IMR-90 (cell line): ENCODE data around the gene FAM216B. TPM values are rescaled to one million over a fixed set of nuclear protein-coding genes. Genes with fewer than 3 reads are reported as not detected.

ENCODE experiments used
- ATAC-seq: fragments of 200-7000 bp; cut with Tn5 transposase; 2 replicates; pipeline ENCODE4 v1.9.1; 2020; ENCODE audit warnings: low read depth, mild to moderate bottlenecking, moderate library complexity
- BruUV-seq: library from RNA; stranded (reverse); fragments of 400-500 nt; replicated peaks from 2 replicates; lab custom pipeline; 2021; lab: Mats Ljungman, UMichigan
- CTCF ChIA-PET: fragments of 300-600 bp; formaldehyde crosslinking; extraction: SDS; loops from one replicate; lab custom pipeline; 2021; ENCODE audit warnings: antibody characterized with exemption; lab: Yijun Ruan, JAX
- POLR2A ChIA-PET: fragments of 300-600 bp; sonication (Branson Sonifier 250); formaldehyde crosslinking; loops from one replicate; lab custom pipeline; 2022; ENCODE audit warnings: antibody characterized with exemption; ENCODE audit not compliant: unreplicated experiment; lab: Charles Lee
- DNase-seq: peaks from one replicate; pipeline ENCODE4 v3.0.0; 2013
- H2AFZ ChIP-seq: replicated peaks from 2 replicates; pipeline ENCODE3; 2013; ENCODE audit warnings: low read length, mild to moderate bottlenecking; ENCODE audit not compliant: poor library complexity
- H2AK5ac ChIP-seq: 2 replicates; pipeline ENCODE4 v1.6.1; 2013; ENCODE audit warnings: low read depth, low read length, inconsistent platforms
- H2AK9ac ChIP-seq: replicated peaks from 2 replicates; pipeline ENCODE3; 2013; ENCODE audit warnings: mild to moderate bottlenecking, low read depth, low read length, moderate library complexity; ENCODE audit not compliant: poor library complexity
- H2BK120ac ChIP-seq: 2 replicates; pipeline ENCODE4 v1.6.1; 2013; ENCODE audit warnings: low read depth, low read length, inconsistent platforms
- H2BK15ac ChIP-seq: 3 replicates; pipeline ENCODE4 v1.6.1; 2013; ENCODE audit warnings: low read depth, low read length, inconsistent platforms
- H2BK20ac ChIP-seq: 2 replicates; pipeline ENCODE4 v1.6.1; 2013; ENCODE audit warnings: low read depth, mild to moderate bottlenecking, inconsistent platforms, low read length, moderate library complexity
- H2BK5ac ChIP-seq: 2 replicates; pipeline ENCODE4 v1.6.1; 2013; ENCODE audit warnings: mild to moderate bottlenecking, low read depth, low read length, inconsistent platforms; ENCODE audit not compliant: poor library complexity, severe bottlenecking
- H3K14ac ChIP-seq: replicated peaks from 2 replicates; pipeline ENCODE4 v1.6.1; 2013; ENCODE audit warnings: low read depth, low read length, inconsistent platforms
- H3K18ac ChIP-seq: 2 replicates; pipeline ENCODE4 v1.6.1; 2013; ENCODE audit warnings: low read depth, low read length, control low read depth
- H3K23ac ChIP-seq: 2 replicates; pipeline ENCODE4 v1.6.1; 2013; ENCODE audit warnings: low read depth, low read length, inconsistent platforms
- H3K27ac ChIP-seq: 2 replicates; pipeline ENCODE4 v1.5.1; 2013; ENCODE audit warnings: mild to moderate bottlenecking, control low read depth, low read length; ENCODE audit not compliant: insufficient read depth
- H3K27me3 ChIP-seq: 2 replicates; pipeline ENCODE4 v1.6.1; 2013; ENCODE audit warnings: low read length; ENCODE audit not compliant: control insufficient read depth, insufficient read depth
- H3K36me3 ChIP-seq: 2 replicates; pipeline ENCODE4 v1.6.1; 2013; ENCODE audit warnings: low read length, mixed read lengths; ENCODE audit not compliant: control insufficient read depth, insufficient read depth
- H3K4ac ChIP-seq: 2 replicates; pipeline ENCODE4 v1.6.1; 2013; ENCODE audit warnings: low read depth, low read length, inconsistent platforms
- H3K4me1 ChIP-seq: 2 replicates; pipeline ENCODE4 v1.6.1; 2013; ENCODE audit warnings: low read length, mixed read lengths; ENCODE audit not compliant: control insufficient read depth, insufficient read depth
- H3K4me2 ChIP-seq: 2 replicates; pipeline ENCODE4 v1.6.1; 2013; ENCODE audit warnings: low read depth, mild to moderate bottlenecking, control low read depth, low read length, moderate library complexity
- H3K4me3 ChIP-seq: 2 replicates; pipeline ENCODE4 v1.5.1; 2013; ENCODE audit warnings: low read depth, mild to moderate bottlenecking, control low read depth, low read length, moderate library complexity; ENCODE audit not compliant: insufficient read depth
- H3K56ac ChIP-seq: 2 replicates; pipeline ENCODE4 v1.6.1; 2013; ENCODE audit warnings: low read length, inconsistent platforms; ENCODE audit not compliant: insufficient read depth; ENCODE audit errors: extremely low read depth
- H3K79me1 ChIP-seq, 2 experiments: 2 replicates each; pipeline ENCODE4 v1.6.1; 2013; ENCODE audit warnings: low read length in 2 of 2, inconsistent platforms in 1 of 2, low read depth in 1 of 2
- H3K9ac ChIP-seq: 2 replicates; pipeline ENCODE4 v1.6.1; 2013; ENCODE audit warnings: low read depth, low read length, control low read depth
- H3K9me1 ChIP-seq: 2 replicates; pipeline ENCODE4 v1.6.1; 2013; ENCODE audit warnings: low read length, inconsistent platforms; ENCODE audit not compliant: insufficient read depth
- H3K9me3 ChIP-seq: 2 replicates; pipeline ENCODE4 v1.6.1; 2013; ENCODE audit warnings: low read length; ENCODE audit not compliant: control insufficient read depth, insufficient read depth
- H4K20me1 ChIP-seq: 2 replicates; pipeline ENCODE4 v1.6.1; 2013; ENCODE audit warnings: low read length, inconsistent platforms; ENCODE audit not compliant: insufficient read depth
- H4K5ac ChIP-seq: 2 replicates; pipeline ENCODE4 v1.6.1; 2013; ENCODE audit warnings: mild to moderate bottlenecking, low read depth, low read length, control low read depth
- H4K8ac ChIP-seq, 2 experiments: 2 replicates each; pipeline ENCODE4 v1.6.1; 2013; ENCODE audit warnings: low read depth in 2 of 2, low read length in 2 of 2, control low read depth in 1 of 2, inconsistent platforms in 1 of 2
- H4K91ac ChIP-seq: 2 replicates; pipeline ENCODE4 v1.6.1; 2013; ENCODE audit warnings: low read depth, low read length, inconsistent platforms; ENCODE audit not compliant: insufficient read depth
- MAFK ChIP-seq: IDR thresholded peaks from 2 replicates; pipeline ENCODE4 v1.6.1; 2012; ENCODE audit warnings: low read depth, low read length, improper control_type of control experiment
- POLR2A ChIP-seq: IDR thresholded peaks from 2 replicates; pipeline ENCODE4 v1.6.1; 2012; ENCODE audit warnings: mild to moderate bottlenecking, low read depth, low read length
- WGBS, 2 experiments: methylation state at CpG; one replicate each; pipeline versions ENCODE4 v1.1.5 to v1.1.7; 2013; ENCODE audit warnings: missing lambda C conversion rate in 2 of 2; ENCODE audit not compliant: insufficient read length in 1 of 2; ENCODE audit errors: extremely low coverage in 2 of 2; 5-methylcytosine and 5-hydroxymethylcytosine counted together
- dilution Hi-C: fragments of 300-500 bp; cut with HindIII; formaldehyde crosslinking; loops from one replicate; pipeline ENCODE4 v1.14.3; 2018; ENCODE audit warnings: low sequenced_read_pairs; ENCODE audit not compliant: unreplicated experiment
- in situ Hi-C: fragments of 300-500 bp; cut with MboI; formaldehyde crosslinking; loops from 3 replicates; pipeline ENCODE4 v1.14.3; 2019; ENCODE audit warnings: low sequenced_read_pairs, inconsistent platforms, mixed read lengths
- intact Hi-C: fragments of 100-400 bp; cut with micrococcal nuclease; formaldehyde crosslinking; loops from 2 replicates; pipeline ENCODE4 v1.10.0; 2022
- polyA plus RNA-seq, 3 experiments: library from polyadenylated mRNA; depleted of rRNA; stranded (reverse); fragments of >200 nt; gene quantifications; 2 replicates each; pipeline ENCODE4 v1.2.3, GENCODE V29; 2012; ENCODE audit warnings: low replicate concordance in 1 of 3
- total RNA-seq: library from RNA; depleted of rRNA; stranded (reverse); fragments of >200 nt; gene quantifications from 2 replicates; pipeline ENCODE4 v1.2.3, GENCODE V29; 2012

FAM216B gene
- total and polyA plus RNA-seq, 2 of the 4 experiments (the other 2 are of a cell fraction): not detected

DNA sequence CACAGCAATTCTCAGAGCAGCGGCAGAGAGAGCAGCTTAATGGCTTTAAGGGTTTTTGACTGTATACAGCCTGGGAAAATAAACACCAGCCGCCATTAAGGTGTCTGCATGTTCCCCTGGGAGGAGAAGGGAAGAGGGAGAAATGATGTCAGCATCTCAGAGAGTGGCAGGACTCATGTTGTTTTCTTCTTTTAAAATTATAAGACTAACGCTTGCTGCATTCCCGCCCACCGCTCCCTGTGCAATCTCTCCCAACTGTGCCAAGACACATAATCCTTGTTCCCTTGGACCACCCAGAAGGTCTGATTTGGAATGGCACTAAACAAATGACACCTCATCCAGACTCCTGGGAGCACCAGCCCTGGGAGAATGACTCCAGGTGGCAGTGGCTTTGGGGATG is 27.7 kb upstream of the FAM216B start:
- Histone ChIP-seq H2BK5ac (no peak overlapping the region), H4K8ac (no peak overlapping the region), H3K4me3 (no peak overlapping the region), H4K20me1 (no peaks in the 10 kb centered on the region), H2BK120ac (peak overlapping the region; percentile 26), H3K27me3 (no peaks in the 10 kb centered on the region), H3K14ac (no peak overlapping the region), H3K79me1 (no peaks in the 10 kb centered on the region), H3K27ac (no peak overlapping the region), H3K4ac (peak overlapping the region; percentile 30), H2AK5ac (peak overlapping the region; percentile 1), H3K4me1 (peaks cover 2% of the 10 kb centered on the region; the same call in 1 of the 2 replicates), H4K5ac (no peak overlapping the region), H3K9me1 (no peaks in the 10 kb centered on the region), H3K36me3 (no peaks in the 10 kb centered on the region), H3K56ac (no peak overlapping the region), H3K9ac (no peak overlapping the region), H3K18ac (no peak overlapping the region), H2AFZ (no peak overlapping the region), H3K23ac (no peak overlapping the region), H2AK9ac (no peak overlapping the region), H3K4me2 (no peak overlapping the region), H4K91ac (no peak overlapping the region), H3K9me3 (no peaks in the 10 kb centered on the region), H2BK15ac (peak overlapping the region; percentile 32; the same call in 1 of the 3 replicates), H2BK20ac (no peak overlapping the region)
- CTCF ChIA-PET: no interaction called here
- POLR2A ChIA-PET: no interaction called here
- intact Hi-C loops (no loop called here), dilution Hi-C loops (no loop called here), in situ Hi-C loops (no loop called here)
- BruUV-seq: no TSS peak
- ATAC-seq (no peak), DNase-seq (no peak)
- WGBS, 2 experiments: no CpG with 5 or more reads among the region's 5 CpGs
- TF ChIP-seq POLR2A (no peak), MAFK (no peak)
